Epithelial cell of prostate (primary cell): Measurements from ENCODE around the gene MEIS1.

Experiments used
- DNase-seq: peaks from one replicate; pipeline ENCODE4 v3.0.0-alpha.2; 2011; ENCODE audit warnings: low read depth, low spot score
- H3K27ac ChIP-seq: fragments of 450-650 bp; 2 replicates; pipeline ENCODE4 v1.5.1; 2017; ENCODE audit warnings: mild to moderate bottlenecking

The MEIS1 gene

DNA sequence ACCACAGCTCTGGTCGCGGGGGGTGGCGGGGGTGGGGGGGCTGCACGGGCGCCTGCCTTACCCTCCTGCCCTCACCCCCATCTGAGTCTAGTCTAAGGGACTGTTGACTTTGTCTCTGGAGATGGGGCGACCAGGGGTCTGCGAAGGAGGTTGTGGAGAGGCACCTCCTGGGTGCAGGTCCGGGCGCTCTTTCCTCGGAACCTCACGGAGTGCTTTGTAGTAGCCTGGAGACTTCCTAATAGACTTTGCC lies 141.3 kb downstream of the MEIS1 start:
- no peak overlapping the region for H3K27ac ChIP-seq
- DNase-seq: no peak

DNA sequence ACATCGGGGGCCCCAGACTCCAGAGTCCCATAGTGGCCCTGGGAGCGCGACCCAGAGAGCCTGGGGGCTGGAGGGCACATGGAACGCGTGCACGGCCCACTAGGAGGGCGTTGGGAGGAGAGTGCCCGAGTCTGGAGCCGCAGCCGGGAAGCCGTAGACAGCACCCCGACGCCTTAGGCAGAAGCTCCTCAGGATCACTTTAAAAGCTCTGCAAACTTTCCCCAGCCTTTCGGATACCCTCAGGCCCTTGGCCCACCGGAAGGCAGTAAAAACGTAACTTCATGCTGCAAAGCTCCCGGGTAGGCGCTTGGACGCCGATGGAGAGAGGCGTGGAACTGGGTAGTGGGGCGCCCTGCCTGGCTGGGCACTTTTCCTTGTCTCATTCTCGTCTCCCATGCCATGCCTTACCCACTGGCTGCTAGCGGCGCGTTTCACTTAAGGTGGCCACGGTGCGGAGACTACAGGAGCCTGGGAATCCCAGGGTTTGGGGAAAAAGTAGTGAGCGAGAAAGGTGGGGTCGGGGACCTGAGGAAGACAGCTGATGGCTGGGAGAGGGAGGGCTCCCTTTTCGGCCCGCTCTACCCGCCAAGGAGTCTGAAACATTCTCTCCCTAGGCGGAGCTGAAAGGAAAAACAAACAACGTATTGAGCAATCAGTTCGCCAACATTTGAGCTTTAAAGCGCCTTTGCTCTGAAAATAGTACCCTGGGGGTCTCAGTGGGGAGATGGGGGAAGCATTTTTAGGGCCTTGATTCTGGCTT lies 141.8 kb downstream of the MEIS1 start:
- no peak overlapping the region for H3K27ac ChIP-seq
- DNase-seq: no peak

DNA sequence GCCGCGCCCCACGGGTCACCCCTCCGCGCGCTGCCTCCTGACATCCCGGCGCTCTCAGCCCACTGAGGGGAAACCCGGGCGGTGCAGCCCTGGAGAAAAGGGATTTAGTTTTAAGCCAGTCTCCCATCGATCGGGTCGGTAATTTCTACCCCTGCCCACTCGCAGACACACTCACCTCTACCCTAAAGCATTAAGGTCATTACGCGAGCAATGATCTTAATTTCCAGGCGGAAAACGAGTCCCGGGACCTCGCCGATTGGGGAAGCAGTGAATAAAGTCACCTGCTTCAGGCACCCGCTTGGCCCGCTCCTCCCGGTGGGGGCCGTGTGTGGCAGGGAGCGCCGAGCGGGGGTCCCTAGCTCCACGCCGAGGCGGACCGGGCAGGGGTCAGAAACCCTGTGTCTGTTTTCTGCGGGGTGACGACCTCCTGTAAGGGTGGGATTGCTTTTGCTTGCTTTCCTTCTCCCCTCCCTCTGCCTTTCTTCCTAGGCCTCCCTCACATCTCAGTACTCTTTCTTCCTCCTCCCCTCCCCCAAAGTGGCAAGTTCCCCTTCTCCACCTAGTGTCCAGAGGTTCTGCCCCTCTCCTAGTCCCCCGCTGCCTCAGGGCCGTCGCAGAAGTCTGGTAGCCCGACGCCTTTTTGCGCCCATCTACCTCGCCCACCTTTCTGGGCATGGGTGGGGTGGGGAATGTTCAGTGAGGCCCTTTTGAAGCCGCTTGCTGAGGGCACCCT lies 142.6 kb downstream of the MEIS1 start:
- no peak overlapping the region for H3K27ac ChIP-seq
- DNase-seq: no peak

- no peak for DNase-seq
- no peak overlapping the region for H3K27ac ChIP-seq
Observed at GRCh38 chr2:66578054-66578686, 143.2 kb downstream of the MEIS1 start.

- no peak for DNase-seq
- H3K27ac ChIP-seq: no peak overlapping the region
Observed at GRCh38 chr2:66578687-66579106, 143.8 kb downstream of the MEIS1 start.

GRCh38 chr2:66579186-66580126 lies 144.5 kb downstream of the MEIS1 start:
- H3K27ac ChIP-seq: no peak overlapping the region
- DNase-seq: no peak

DNA sequence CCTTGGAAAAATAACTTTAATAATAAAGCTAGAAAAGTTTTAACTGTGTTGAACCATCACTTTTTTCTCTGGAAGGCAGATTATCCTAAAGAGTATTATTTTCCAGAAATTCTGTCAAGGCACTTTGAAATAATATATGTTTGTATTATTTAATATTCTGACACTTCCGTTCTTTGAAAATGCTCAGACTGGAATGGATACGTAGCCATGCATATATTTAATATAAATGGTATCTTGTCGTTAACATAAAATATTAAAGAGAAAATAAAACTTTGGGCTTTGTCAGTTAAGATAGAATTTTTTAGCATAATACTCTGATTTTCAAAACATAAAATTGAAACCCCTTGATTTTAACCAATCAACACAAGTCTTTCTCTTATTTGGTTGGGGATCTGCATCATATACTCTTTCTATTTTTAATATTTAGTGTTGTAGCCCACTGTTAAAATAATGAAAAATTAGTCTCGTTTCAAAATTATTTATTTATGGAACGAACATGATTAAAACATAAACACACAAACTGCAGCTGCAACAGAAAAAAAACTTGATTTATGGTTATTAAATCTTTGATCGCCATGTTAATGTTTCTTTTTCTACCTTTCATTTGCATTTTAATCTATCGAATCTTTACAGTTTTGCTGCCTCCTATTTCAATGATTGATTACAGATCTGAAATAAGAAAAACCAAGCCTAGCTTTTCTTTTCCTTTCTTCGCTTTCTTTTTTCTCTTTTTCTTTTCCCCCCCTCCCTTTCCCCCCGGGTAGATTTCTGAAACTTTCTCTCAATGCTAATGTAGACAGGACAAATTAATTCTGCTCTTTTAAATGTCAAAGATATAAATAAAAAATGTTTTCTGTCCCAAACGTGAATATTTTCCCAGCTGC lies 145.5 kb downstream of the MEIS1 start:
- DNase-seq: no peak
- no peak overlapping the region for H3K27ac ChIP-seq

DNA sequence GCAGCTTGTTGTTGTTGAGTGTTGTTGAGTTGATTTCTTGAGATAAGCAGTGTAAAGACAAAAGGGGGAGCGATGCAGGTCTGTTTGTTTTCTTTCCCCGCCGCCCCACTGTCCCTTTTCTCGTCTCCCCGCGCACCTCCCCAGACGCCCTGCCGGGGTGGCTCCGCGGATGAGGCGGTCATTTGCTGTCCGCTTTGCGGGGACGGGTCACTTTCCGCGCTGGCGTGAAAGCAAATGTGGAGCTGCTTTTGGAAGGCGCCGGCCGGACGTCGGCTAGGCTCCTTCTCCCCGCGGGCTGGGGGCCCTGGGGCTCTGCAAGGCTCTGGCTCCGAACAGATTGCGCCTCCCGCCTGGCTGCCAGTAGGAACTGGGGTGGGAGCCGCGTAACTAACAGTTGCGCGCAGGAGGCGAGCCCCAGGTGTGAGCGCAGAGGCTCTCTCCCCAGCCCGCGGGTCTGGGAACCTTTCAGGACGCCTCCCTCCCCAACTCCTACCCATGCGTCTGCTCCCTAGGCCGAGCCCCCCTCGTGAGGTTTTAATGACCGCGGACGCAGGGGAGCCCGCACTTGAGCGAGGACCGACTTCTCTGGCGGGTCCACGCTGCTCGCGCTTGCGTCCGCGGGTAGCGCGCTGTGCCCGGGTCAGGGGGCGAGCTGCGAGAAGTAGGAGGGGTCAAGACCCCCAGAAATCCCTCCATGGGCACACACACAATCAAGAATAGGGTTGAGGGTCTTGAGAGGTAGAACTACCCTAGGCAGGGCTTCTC lies 146.6 kb downstream of the MEIS1 start:
- H3K27ac ChIP-seq: no peak overlapping the region
- no peak for DNase-seq

- H3K27ac ChIP-seq: no peak overlapping the region
- DNase-seq: no peak
Observed at GRCh38 chr2:66582104-66582986, 147.4 kb downstream of the MEIS1 start.

DNA sequence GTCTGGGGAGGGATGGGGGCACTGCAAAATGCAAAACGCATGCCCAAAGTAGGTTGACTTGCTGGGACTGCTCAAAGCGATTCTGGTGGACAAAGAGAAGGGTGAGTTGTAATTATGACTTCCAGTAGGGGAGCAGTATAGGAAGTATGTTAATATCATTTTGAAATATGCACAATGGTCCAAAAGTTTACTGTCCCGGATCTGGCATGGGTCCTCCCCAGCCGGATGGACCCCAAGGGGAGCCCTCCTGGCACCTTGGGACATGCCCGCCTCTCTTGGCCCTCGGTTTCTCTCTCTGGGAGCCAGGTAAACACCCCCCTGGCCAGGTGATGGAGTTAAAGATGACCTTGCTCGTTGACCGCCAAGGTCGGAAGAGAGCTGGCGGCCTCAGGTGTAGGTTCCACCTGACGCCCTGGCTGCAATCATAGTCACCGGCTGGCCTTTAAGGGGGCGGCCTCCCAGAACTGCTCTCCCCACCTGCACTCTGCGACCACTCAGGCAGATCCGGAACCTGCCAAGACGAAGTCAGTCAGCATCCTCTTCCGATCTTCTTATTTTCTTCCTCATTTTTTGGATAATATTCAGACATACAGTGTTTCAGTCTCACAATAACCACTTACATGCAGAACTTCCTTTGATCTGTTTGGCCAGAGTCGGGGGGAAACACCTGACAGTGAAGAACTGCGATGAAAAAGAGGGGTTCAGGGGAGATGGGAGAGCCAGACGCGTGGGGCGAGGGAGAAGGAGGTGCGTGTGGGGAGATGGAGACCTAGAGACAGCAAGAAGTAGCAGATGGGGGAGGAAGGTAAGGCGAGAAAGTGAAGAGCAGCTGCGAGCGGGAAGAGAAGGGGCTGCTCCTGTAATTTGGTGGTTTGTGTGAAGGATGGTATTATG lies 148.3 kb downstream of the MEIS1 start:
- H3K27ac ChIP-seq: no peak overlapping the region
- DNase-seq: no peak

DNA sequence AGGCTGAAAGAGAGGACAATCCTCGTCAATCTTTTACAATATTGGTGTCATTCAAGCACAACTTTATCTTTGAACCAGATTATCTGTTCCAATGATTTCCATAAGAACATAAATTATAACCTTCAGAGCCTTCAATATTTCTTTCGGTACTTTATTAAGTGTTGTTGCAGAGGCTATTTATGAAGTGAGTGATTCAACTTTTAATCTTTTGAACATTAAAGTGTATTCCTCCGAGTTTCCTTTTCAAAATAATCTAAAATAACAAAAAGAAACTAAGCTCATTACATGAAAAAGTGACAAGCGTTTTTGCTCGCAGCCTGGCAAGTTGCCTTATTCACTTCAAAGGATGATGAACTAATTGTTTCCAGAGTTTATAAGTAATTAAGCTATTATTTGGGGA lies 149.0 kb downstream of the MEIS1 start:
- H3K27ac ChIP-seq: no peak overlapping the region
- DNase-seq: no peak

DNA sequence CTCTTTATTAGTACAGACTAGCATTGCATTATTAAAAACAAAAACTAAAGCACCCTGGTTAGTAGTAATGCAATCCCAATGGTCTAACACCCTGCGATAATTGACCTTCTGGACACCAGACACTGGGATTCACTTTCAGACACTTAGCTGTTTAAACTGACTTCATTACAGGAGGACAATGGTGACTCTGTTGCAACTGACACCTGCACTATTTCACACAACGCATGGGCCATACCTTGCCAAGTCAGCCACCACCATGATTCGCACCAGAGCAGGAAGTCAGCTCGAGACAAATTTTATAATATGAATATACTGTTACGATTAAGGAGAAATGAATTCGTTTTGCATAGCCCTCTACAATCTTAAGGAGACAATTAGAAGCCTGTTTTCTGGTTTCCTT lies 150.7 kb downstream of the MEIS1 start:
- no peak for DNase-seq
- no peak overlapping the region for H3K27ac ChIP-seq

DNA sequence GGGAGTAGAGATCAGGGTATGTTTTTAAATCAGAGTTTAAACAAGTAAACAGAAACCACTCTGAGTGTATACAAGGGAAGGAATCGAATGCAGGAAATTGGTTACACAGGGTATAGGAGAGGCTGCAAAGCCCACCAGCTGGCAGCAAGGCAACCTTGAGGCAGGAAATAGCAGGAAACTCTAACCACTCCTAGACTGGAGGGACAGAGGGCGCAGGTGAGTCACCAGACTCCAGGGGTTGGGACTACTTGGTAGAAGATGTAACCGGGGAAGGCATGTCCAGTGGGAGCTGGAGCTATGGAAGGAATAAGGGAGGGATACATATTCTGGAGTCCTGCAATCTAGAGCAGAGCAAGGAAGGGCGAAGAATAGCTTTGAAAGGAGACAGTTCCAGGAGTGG lies 152.3 kb downstream of the MEIS1 start:
- no peak for DNase-seq
- no peak overlapping the region for H3K27ac ChIP-seq

DNA sequence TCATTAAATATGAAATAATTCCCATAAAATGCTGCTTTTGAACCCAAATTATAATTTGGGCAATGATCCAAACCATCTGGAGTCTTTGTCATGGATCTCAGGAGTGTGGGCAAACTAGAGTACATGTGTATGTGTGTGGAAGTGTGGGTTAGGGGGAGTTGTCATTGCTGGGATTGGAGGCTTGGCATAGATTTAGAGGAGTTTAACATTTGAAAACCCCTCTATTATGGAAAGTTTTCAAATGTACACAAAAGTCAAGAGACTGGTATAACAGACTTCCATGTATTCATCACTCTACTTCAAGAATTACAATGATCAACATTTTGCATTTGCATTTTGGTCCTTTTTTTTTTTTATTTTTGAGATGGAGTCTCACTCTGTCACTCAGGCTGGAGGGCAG lies 159.1 kb downstream of the MEIS1 start:
- H3K27ac ChIP-seq: no peak overlapping the region
- no peak for DNase-seq

DNA sequence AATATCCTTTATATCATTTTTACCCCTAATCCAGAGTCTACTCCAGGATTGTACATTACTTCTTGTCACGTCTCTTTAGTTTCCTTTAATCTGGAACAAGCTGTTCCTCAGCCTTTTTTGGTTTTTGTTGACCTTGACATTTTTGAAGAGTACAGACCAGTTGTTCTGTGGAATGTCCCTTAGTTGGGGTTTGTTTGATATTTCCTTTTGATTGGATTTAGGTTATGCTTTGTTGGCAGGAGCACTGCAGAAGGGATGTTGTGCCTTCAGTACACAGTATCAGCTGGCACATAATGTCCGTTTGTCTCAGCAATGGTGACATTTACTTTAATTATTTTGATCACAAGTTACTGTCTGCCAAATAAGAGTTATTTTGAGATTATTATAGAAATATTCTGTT lies 160.6 kb downstream of the MEIS1 start:
- DNase-seq: no peak
- H3K27ac ChIP-seq: no peak overlapping the region

GRCh38 chr2:66596256-66596655 lies 161.3 kb downstream of the MEIS1 start:
- no peak for DNase-seq
- no peak overlapping the region for H3K27ac ChIP-seq

- peak; percentile 14 for DNase-seq
- H3K27ac ChIP-seq: no peak overlapping the region
Observed at GRCh38 chr2:66601624-66602023, 166.7 kb downstream of the MEIS1 start.
